CD1c-positive myeloid dendritic cell (primary cell): ENCODE data around the gene FAM117B.
"Not testable (repeated sequence)": the region's sequence is repeated elsewhere in the genome, so short reads cannot be mapped to it uniquely, and the experiment has no call there.

Experiments
- DNase-seq: peaks from one replicate; pipeline ENCODE4 v3.0.0-alpha.2; 2016; ENCODE audit errors: extremely low spot score

The FAM117B gene

DNA sequence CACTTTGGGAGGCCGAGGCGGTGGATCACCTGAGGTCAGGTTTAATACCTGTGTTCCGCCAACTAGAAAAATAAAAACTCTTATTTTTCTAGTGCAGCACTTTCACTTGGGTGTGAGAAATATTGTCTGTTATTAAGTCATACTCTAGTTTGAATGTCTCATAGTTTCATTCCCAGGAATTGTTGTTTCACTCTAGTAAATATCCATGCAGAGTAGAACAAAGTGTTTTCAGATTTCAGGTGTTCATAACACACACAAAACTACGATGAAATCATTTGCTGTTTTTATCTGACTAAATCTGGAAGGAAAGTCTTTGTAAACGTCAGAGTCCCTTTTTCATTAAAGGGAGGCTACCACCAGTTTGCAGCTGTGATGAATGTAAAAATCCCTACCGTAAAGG lies 4.0 kb downstream of the FAM117B start:
- no peak for DNase-seq

DNA sequence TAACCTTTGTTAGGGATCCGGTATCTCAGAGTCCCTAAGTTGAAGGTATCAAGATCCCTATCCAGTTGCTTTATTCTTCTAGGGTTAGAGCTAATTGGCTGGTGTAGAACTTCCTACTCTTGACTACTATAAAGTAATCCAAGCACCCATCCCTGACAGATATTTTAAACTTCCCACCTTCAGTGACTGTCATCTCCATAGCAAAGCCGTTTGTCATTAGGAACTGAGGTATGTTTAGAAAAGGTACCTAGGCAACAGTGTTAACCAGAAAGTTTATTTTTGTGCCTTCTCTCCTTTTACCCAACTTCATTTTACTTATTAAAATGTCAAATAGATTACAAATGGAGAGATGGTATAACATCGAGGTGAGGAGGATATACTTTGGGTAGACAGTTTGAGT lies 4.5 kb downstream of the FAM117B start:
- no peak for DNase-seq

DNA sequence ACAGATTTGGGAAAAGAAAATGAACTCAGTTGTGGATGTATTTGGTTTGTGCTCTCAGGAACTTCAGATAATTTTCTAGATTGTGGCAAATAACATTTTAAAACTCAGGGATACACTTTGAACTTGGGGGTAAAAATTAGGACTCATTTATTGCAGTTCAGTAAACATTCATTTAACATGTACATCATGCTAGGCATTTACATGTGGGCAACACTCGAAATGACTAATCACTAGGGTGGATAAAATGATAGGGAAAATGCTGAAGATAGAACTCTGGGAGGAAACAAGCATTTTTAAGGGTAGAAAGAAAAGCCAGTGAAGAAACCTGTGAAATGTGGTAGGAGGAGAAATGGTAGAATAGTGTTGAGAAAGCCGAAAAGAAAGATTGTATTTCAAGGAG lies 7.8 kb downstream of the FAM117B start:
- no peak for DNase-seq

DNA sequence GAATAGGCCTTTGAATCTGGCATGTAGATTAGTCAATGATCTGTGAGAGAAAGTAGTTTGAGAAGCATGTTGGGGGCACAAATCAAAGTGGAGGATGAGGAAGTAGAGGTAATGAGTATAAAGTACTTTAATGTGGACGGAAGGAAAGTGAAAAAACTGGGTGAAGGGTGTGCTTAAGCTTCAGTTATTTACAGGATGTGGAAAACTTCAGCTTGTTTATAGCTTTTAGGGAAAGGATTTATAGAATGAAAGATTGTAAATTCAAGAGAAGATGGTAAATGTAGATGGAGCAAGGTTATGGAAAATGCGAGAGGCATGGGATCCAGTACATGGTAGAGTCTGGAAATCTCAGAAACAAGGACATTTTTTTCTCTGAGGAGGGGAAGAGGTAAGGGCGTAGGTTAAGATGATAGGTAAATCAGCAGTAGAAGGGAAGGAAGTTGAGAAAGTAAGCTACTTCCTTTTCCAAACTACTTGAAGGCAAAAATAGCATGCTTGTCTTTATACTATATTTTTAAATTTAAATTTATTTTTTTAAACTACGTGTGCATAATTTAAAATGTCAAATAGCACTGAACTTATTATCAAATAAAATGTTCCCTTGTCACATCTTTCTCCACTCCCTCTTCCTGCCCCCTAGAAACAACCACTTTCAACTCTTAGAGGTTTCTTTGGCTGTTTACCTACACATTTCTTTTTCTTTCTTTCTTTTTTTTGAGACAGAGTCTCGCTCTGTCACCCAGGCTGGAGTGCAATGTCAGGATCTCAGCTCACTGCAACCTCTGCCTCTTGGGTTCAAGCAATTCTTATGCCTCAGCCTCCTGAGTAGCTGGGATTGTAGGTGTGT lies 8.5 kb downstream of the FAM117B start:
- DNase-seq = no peak

DNA sequence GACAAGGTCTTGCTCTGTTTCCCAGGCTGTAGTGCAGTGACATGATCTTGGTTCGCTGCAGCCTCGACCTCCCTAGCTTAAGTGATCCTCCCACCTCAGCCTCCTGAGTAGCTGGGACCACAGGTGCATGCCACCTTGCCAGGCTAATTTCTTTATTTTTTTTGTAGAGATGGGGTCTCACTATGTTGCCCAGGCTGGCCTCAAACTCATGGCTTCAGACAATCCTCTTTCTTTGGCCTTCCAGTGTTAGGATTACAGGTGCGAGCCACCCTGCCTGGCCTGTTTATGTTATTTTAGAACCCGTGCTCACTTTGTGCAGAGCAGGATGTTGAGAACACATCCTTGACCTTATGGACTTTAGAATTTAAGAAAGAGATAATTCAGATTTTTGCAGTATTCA lies 17.4 kb downstream of the FAM117B start:
- no peak for DNase-seq

DNA sequence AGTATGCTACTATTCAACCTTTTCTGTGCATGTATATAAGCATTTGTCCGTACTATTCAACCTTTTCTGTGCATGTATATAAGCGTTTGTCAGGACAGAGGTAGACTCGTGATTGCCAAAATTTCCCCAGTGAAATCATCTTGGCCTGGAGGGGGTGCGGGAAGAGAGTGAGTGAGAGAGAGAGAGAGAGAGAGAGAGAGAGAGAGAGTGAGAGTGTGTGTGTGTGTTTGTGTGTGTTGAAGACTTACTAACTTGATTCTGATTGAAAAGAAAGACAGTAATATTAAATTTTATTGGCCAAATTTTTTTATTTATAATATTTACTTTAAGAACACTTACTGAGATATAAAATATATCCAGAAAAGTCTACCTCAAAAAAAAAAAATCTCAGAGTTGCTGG lies 19.1 kb downstream of the FAM117B start:
- no peak for DNase-seq

DNA sequence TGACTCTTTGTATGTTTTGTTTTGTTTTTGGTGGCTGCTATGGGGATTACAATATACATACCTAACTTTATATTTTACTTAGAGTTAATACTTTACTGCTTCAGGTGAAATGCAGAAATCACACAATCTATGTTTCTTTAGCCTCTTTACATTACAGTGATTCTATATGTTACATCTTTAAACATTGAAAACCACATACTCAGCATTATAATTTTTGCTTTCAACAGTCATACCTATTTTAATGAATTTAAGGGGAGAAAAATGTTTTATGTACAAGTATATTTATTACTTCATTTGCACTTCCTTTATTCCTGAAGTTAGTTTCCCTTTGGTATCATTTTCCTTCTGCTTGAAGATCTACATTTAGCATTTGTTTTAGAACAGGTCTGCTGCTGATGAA lies 23.1 kb downstream of the FAM117B start:
- DNase-seq = no peak

DNA sequence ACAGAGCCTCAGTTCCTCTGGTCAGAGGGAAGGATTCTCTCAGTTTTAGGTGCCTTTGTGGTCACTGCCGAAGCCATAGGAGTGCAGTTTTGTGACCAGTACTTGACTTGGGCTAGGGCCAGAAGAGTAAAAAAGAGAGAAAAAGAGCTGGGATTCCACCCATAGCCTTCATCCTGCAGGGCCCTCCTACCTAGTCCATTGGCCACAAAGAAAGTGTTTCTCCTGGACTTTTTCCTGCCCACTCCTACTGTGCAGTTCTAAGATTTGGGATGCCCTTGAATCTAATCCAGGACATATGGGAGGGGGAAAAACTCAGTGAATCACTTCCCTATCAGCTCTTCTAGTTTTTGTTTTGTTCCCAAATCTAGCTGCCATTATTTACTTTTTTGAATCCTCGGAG lies 26.0 kb downstream of the FAM117B start:
- no peak for DNase-seq

DNA sequence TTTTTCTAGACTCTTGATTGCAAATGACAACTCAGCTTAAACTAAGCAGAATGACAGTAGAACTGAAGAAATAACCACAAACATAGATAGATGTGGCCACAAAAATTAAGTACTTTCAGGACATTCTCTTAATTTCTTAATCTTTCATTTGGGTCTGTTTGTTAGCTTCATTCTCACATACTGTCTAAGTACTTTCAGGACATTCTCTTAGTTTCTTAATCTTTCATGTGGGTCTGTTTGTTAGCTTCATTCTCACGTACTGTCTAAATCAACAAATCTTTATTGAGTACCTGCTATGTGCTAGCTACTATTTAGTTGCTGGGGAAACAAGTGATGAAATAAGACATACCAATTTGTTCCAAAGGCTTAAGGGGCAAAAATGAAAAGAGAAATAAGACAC lies 35.1 kb downstream of the FAM117B start:
- no peak for DNase-seq

DNA sequence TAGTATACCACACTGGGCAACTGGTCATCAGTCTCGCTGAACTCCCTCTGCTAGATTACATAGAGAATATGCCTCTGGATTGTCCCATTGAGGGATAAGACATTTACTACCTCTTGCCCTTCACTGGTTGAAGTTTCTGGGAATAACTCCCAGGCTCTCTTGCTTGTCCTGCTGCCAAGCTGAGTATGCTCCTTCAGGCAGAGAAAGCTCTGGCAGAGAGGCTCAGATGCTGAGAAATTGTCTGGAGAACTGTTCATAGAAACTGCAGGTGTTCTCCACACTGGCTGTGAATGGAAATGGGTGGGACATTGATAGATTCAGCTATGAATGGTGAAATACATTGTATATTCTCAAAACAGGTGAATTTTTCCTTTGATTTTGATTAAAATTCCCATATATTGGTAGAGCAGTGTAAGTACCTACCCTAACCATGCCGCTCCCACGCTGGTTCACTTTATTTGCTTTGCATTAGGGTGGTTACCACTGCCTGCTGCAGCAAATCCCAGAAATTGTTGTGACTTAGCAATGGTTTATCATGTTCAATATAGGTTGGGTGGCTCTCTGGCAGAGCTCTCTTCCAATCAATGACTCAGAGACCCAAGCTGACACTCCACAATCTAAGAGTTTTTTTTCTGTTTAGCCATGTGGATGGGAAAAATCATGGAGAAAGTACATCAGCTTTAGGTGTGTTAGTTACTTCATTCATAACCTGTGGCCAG lies 36.7 kb downstream of the FAM117B start:
- no peak for DNase-seq

DNA sequence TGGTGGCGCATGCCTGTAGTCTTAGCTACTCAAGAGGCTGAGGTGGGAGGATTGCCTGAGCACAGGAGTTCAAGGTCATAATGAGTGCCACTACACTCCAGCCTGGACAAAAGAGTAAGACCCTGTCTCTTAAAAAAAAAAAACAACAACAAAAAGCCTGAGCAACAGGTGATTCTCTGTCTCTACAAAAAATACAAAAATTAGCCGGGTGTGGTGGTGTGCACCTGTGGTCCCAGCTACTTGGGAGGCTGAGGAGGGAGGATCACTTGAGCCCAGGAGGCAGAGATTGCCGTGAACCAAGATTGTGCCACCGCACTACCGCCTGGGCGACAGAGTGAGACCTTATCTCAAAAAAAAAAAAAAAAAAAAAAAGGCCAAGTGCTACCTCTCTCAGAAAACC lies 40.3 kb downstream of the FAM117B start:
- not testable (repeated sequence) for DNase-seq

DNA sequence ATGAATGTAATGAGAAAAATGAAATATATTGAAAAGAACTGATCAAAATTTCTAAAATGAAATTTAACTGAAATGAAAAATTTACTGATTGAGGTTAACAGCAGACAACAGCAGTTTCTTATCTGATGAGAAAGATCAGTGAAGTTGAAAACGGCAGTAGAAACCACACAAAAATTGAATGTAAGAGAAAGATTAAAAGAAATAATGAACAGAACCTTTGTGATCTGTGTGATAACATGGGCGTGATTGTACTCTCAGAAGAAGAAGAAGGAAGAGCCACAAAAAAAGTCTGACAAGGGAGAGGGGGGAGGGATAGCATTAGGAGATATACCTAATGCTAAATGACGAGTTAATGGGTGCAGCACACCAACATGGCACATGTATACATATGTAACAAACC lies 45.2 kb downstream of the FAM117B start:
- DNase-seq = no peak

DNA sequence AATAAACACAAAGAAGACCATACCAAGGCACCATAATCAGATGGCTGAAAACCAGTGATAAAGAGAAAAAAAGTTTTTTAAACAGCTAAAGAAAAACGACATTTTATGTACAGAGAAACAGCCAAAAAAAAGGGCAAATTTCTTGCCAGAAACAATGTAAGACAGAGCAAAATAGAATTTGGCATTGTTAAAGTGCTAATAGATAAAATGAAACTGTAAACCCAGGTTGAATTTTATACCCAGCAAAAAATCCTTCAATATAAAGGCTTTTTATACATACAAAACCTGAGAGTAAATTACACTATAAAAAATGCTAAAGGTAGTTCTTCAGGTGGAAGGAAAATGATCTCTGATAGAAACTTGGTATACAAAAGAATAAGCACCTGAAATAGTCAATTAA lies 45.7 kb downstream of the FAM117B start:
- no peak for DNase-seq

DNA sequence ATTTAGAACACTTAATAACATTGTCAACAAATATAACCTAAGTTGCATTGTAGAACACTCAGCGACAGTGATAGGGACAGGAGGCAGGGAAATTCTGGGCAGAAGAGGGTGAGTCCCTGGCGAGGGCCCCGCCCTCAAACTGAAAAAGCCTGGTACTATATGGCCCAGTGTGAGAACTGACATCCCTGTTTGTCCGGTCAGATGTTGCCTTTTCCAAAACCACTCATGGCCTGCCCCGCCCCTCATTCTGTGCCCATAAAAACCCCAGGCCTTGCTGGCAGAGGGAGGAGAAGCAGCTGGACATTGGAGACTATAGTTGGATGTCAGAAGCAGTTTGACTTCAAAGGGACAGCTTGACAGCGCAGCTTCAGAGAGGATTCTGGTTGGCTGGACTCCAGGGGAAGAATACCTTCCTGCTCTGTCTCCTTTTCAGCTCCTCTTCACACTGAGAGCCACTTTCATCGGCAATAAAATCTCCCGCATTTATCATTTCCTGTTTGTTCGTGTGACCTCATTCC lies 47.0 kb downstream of the FAM117B start:
- DNase-seq = no peak

DNA sequence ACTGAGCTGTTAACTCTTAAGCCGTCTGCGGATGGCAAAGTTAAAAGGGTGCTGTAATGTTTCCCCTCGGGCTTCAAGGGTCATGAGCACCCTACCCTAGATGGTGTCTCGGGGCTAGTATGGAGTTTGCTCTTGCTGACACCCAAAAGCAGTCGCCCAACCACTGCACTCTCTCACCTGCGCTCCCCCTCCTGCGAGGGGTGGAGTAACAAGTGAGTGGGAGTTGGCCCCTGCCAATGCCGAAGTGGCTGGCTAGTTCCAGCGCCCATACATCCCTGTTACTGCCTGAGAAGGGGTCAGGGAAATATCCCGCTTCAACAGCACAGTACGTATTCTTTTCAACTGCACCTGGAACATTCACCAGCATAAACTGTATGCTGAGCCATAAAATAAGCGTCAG lies 47.5 kb downstream of the FAM117B start:
- DNase-seq = no peak

DNA sequence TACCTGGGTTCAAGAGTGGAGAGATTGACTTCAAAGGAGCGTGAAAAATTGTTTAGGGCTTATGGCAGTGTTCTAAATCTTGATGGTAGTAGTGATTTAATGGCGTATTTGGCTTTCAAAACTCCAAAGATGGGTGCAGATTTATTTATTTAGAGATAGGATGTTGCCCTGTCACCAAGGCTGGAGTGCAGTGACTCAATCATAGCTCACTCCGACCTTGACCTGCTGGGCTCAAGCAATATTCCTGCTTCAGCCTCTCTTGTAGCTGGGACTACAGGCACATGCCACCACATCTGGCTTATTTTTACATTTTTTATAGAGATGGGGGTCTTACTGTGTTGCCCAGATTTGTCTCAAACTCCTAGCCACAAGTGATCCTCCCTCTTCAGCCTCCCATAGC lies 52.5 kb downstream of the FAM117B start:
- no peak for DNase-seq

DNA sequence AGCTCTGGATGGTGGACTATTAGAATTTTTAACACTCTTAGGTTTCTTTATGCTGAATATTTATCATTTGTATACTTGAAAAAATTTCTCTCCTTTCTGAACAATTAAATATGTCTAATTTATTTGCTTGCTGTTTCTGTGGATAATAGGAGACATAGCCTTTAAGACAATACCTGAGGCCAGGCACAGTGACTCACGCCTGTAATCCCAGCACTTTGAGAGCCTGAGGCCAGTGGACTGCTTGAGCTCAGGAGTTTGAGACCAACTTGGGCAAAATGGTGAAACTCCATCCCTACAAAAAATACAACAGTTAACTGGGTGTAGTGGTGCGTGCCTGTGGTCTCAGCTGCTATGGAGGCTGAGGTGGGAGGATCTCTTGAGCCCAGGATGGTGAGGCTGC lies 54.7 kb downstream of the FAM117B start:
- DNase-seq = no peak

DNA sequence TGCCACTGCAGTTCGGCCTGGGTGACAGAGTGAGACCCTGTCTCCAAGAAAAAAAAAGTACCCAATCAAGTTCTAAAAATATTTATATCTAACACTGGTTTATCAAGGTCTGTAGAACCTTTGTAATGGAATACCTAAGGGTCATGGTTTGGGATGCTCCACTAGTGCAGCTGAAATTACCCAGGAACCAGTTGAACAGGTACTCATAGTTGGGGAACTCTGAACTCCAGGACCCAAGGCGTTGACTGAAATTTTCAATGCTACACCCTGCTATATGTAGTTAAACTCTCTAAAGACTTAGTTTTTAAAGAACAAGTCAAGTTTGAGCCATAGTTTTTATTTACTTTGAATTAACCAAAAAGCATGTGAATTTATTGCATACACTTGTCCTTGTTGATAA lies 55.1 kb downstream of the FAM117B start:
- DNase-seq = no peak

DNA sequence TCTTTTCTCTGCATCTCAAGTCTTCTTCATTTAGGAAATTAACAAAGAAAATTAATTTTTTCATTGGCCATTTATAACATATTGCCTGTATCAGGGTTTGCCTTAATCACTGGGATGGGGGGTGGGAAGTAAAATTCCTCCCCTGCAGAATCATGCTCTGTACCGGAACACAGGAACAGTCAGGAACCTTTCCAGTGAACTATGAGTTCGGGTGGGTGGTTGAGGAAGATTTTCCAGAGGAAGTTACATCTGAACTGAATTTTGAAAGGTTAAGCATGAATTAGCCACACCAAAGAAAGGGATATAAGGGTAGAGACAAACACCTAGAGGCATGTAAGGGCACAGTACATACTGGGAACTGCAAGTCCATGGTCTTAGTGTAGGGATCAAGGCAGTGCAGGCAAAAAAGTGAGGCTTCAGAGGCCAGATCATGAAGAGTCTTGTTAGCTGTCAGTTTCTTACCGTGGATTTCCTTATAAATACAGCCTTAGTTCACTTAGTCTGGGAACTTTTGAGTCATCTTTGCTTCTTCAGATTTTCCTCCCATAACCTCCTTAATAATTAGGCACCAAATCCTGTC lies 55.6 kb downstream of the FAM117B start:
- DNase-seq = no peak

DNA sequence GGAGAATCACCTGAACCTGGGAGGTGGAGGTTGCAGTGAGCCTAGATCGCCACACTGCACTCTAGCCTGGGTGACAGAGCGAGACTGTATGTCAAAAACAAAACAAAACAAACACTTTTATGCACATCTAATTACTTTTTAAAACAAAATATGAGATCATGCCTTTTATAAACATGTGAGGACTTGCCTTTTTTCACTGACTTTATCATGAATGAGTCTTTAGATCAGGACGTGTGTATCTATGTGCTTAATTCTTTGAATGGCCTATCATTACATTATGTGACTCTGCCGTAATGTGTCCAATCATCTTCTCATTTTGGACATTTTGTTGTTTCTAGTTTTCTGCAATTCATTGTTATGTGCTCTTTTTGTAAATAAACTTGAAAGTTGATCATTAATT lies 58.7 kb downstream of the FAM117B start:
- no peak for DNase-seq

DNA sequence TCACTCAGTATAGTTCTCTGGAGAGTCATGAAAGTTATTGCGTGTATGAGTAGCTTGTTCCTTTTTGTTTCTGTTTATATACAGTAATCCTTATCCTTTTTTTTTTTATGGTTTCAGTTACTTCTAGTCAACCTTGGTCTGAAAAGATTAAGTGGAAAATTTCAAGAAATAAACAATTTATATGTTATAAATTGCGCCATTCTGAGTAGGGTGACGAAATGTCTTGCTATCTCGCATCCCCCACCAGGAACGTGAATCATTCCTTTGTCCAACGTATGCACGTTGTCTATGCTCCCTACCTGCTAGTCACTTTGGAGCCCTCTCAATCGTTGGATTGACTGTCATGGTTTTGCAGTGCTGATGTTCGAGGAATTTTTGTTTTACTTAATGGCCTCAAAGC lies 60.4 kb downstream of the FAM117B start:
- DNase-seq = no peak

DNA sequence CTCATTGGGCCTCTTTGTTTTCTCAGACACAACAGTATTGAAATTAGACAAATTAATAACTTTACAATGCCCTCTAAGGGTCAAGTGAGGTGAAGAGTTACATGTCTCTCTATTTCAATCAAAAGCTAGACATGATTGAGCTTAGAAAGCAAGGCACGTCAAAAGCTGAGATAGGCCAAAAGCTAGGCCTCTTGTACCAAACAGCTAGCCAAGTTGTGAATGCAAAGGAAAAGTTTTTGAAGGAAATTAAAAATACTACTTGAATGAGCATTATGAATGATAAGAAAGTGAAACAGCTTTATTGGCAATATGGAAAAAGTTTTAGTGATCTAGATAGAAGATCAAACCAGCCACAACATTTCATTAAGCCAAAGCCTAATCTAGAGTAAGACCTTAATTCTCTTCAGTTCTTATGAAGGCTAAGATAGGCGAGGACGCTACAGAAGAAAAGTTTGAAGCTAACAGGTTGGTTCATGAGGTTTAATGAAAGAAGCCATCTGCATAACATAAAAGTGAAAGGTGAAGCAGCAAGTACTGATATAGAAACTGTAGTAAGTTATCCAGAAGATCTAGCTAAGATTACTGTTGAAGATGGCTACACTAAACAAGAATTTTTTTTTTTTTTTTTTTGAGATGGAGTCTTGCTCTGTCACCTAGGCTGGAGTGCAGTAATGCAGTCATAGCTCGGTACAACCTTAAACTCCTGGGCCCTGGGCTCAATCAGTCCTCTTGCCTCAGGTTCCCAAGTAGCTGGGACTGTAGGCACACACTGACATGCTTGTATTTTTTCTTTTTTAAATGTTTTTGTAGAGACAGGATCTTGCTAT lies 65.5 kb downstream of the FAM117B start:
- no peak for DNase-seq
